ENCODE results near the gene TM4SF1. TPM values are rescaled to one million over a fixed set of nuclear protein-coding genes. Genes with fewer than 3 reads are reported as not detected.

The TM4SF1 gene, protein sequence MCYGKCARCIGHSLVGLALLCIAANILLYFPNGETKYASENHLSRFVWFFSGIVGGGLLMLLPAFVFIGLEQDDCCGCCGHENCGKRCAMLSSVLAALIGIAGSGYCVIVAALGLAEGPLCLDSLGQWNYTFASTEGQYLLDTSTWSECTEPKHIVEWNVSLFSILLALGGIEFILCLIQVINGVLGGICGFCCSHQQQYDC
- total RNA-seq, result 10 to 100 TPM; 30.8 to 48.7 TPM

DNA sequence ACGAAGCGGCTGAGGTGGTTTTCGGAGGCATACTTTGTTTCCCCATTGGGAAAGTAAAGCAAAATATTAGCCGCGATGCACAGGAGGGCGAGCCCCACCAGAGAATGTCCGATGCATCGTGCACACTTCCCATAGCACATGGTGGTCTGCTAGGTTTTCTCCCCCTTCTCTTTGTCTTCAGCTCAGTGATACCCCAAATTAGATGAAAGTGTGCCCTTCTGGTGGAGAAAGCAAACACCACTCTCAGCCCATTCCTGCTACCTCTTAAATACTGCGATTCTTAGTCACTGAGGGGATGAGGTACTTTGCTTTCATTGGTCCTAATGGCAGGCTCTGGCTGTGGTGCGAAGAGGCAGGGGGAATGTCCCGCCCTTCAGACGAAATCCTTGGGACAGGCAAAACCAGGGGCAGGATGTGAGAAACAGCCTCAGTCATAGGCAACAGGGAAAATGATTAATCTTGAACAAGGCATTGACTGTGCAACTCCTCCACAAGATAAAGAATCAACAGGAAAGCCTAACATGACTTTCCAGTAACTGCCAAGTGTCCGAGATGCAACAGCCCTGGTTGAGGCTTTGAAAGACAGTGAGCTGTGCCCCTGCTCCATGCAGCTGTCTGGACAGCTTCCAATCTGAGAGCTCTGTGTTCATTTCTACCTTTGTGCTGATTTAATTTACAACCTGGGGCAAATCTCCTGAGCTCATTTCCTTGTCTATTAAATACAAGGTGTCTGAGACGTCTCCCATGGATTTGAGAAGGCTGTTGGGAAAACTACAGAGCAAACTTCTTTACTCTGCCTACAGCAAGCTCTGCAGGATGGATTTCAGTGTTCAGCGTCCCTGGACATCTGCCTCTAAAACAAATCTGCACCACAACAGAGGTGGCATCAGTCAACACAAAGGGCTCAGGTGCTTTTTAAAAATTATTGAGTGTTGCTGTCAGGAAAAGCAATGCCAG, at the start of gene TM4SF1:
TM4SF1 (minus strand) TSS at position 242 of the 957 bp plus-strand sequence; CDS start at position 140, 102 bp downstream.
- no peaks in the 10 kb centered on the region for H3K27me3 ChIP-seq
- intact Hi-C loops (cut with DNase I), result no loop called here
- H3K9ac ChIP-seq (ENCODE audit: low read depth in 2 of 2, low read length in 2 of 2), result peak within 1 kb of the TSS; percentile 3 to 4
- H3K9me3 ChIP-seq, result no peaks in the 10 kb centered on the region
- H3K4me3 ChIP-seq, result peak within 1 kb of the TSS; percentile 17
- H3K4me1 ChIP-seq, result peaks cover 7% of the 10 kb centered on the region
- peak within 1 kb of the TSS; percentile 86 for H3K27ac ChIP-seq
- peak; percentile 72 for DNase-seq
- TF ChIP-seq, protein P1, sequence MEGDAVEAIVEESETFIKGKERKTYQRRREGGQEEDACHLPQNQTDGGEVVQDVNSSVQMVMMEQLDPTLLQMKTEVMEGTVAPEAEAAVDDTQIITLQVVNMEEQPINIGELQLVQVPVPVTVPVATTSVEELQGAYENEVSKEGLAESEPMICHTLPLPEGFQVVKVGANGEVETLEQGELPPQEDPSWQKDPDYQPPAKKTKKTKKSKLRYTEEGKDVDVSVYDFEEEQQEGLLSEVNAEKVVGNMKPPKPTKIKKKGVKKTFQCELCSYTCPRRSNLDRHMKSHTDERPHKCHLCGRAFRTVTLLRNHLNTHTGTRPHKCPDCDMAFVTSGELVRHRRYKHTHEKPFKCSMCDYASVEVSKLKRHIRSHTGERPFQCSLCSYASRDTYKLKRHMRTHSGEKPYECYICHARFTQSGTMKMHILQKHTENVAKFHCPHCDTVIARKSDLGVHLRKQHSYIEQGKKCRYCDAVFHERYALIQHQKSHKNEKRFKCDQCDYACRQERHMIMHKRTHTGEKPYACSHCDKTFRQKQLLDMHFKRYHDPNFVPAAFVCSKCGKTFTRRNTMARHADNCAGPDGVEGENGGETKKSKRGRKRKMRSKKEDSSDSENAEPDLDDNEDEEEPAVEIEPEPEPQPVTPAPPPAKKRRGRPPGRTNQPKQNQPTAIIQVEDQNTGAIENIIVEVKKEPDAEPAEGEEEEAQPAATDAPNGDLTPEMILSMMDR (IDR thresholded peaks at IDR 0.05), result no peak
- H3K36me3 ChIP-seq, result no peaks in the 10 kb centered on the region

DNA sequence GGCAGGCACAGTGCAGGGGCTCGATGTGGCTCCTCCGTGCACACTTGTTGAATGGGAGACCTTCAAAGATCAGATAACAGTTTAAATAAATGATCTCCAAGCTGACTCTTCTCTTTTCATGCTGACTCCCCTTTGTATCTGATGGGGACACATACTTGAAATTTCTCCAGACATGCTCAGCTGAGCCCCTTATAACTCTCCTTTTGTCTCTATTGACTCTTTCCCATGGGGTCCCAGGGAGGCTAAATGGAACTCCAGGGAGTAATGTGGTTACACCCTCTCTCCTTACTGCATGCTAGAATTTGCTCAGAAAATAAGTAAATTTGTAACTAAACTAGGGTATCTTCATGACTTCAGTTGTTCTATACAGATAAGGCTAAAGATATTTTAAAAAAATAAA, 48.9 kb upstream of the TM4SF1 start:
- H3K36me3 ChIP-seq, result no peaks in the 10 kb centered on the region
- intact Hi-C loops (cut with DNase I), result no loop called here
- H3K4me1 ChIP-seq, result no peaks in the 10 kb centered on the region
- no peaks in the 10 kb centered on the region for H3K9me3 ChIP-seq
- H3K27me3 ChIP-seq, result no peaks in the 10 kb centered on the region
- H3K9ac ChIP-seq (ENCODE audit: low read depth in 2 of 2, low read length in 2 of 2), result no peak overlapping the region
- H3K4me3 ChIP-seq, result no peak overlapping the region
- DNase-seq, result no peak
- H3K27ac ChIP-seq, result no peak overlapping the region
- TF ChIP-seq, protein P1 (IDR thresholded peaks at IDR 0.05), result no peak

DNA sequence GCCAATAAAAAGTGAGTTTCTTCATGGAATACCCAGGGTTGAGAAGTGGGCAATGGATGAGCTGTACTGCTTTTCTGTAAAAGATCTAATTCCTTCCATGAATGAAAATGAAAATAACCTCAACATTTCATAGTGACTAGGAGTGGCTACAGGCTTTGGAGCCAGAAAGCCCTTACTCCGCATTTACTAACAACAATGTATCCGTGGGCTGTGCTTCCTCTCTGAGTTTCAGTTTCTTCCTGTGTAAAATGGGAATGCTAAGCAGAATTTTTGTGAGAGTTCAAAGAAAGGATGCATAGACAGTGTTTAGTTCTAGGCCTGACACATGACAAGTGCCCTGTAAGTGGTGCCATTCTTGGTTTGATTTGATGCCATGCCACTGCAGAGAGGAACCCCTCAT, 47.5 kb upstream of the TM4SF1 start:
- intact Hi-C loops (cut with DNase I), result no loop called here
- H3K9me3 ChIP-seq, result no peaks in the 10 kb centered on the region
- TF ChIP-seq, protein P1 (IDR thresholded peaks at IDR 0.05), result no peak
- no peaks in the 10 kb centered on the region for H3K36me3 ChIP-seq
- H3K27me3 ChIP-seq, result no peaks in the 10 kb centered on the region
- no peaks in the 10 kb centered on the region for H3K4me1 ChIP-seq
- no peak overlapping the region for H3K4me3 ChIP-seq
- H3K9ac ChIP-seq (ENCODE audit: low read depth in 2 of 2, low read length in 2 of 2), result no peak overlapping the region
- no peak overlapping the region for H3K27ac ChIP-seq
- no peak for DNase-seq

DNA sequence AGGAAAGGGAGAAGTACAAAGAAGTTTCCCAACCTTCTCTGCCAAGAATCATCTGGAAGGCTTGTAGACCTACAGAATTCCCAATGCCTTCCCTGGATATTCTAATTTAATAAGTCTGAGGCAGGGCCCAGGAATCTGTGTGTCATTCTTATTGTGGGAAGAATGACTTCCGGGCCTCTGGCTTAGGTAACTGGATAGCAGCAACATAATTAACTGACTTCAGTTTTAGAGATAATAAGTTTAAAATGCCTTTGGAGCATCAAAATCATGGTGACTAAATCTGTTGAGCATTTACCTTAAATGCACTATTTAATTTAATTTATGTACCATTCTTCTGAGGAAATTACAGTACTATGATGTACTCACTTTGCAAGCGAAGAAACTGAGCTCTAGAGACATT, 44.3 kb upstream of the TM4SF1 start:
- no peak for DNase-seq
- no peaks in the 10 kb centered on the region for H3K9me3 ChIP-seq
- H3K4me1 ChIP-seq, result no peaks in the 10 kb centered on the region
- no peaks in the 10 kb centered on the region for H3K36me3 ChIP-seq
- intact Hi-C loops (cut with DNase I), result no loop called here
- TF ChIP-seq, protein P1 (IDR thresholded peaks at IDR 0.05), result no peak
- no peak overlapping the region for H3K27ac ChIP-seq
- H3K27me3 ChIP-seq, result no peaks in the 10 kb centered on the region
- no peak overlapping the region for H3K4me3 ChIP-seq
- no peak overlapping the region for H3K9ac ChIP-seq (ENCODE audit: low read depth in 2 of 2, low read length in 2 of 2)

DNA sequence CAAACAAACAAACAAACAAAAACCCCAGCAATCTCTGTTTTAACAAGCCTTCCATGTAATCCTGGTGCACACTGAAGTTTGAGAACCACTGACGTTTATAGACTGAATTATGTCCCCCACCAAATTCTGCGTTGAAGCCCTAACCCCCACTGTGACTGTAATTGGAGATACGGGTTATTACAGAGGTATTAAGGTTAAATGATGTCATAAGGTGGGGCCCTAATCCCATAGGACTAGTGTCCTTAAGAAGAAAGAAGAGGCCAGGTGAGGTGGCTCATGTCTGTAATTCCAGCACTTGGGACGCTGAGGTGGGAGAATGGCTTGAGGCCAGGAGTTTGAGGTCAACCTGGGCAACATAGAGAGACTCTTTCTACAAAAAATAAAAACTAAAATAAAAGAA, 42.4 kb upstream of the TM4SF1 start:
- TF ChIP-seq, protein P1 (IDR thresholded peaks at IDR 0.05), result no peak
- no peak overlapping the region for H3K4me3 ChIP-seq

More for the DNA sequence above, 42.4 kb upstream of the TM4SF1 start:
- DNase-seq, result no peak
- no peak overlapping the region for H3K9ac ChIP-seq (ENCODE audit: low read depth in 2 of 2, low read length in 2 of 2)
- H3K36me3 ChIP-seq, result no peaks in the 10 kb centered on the region
- intact Hi-C loops (cut with DNase I), result no loop called here
- H3K4me1 ChIP-seq, result no peaks in the 10 kb centered on the region
- no peaks in the 10 kb centered on the region for H3K27me3 ChIP-seq
- H3K27ac ChIP-seq, result no peak overlapping the region
- H3K9me3 ChIP-seq, result no peaks in the 10 kb centered on the region

Measured in colonic mucosa (tissue), 4 donors.